Endothelial cell of umbilical vein (primary cell): ENCODE data around the gene ARL1.

ENCODE experiments used
- CTCF ChIP-seq, 2 donors: IDR thresholded peaks; 1 replicate in 1 of 2; 2 replicates in 1 of 2; pipeline ENCODE4 v1.5.1; 2011; ENCODE audit warnings: low read length in 2 of 2, mild to moderate bottlenecking in 2 of 2, moderate library complexity in 2 of 2, control low read depth in 1 of 2, inconsistent platforms in 1 of 2, low read depth in 1 of 2; ENCODE audit not compliant: insufficient read depth in 1 of 2; ENCODE audit errors: extremely low read depth in 1 of 2
- EZH2 ChIP-seq: IDR thresholded peaks from 2 replicates; pipeline ENCODE4 v1.6.1; 2012; ENCODE audit warnings: borderline replicate concordance, low read depth, mild to moderate bottlenecking, moderate library complexity, low read length, inconsistent platforms; ENCODE audit not compliant: severe bottlenecking
- FOS ChIP-seq: IDR thresholded peaks from 2 replicates; pipeline ENCODE4 v1.6.1; 2011; ENCODE audit warnings: mild to moderate bottlenecking, low read length, moderate library complexity, borderline replicate concordance; ENCODE audit not compliant: insufficient read depth
- JUN ChIP-seq: IDR thresholded peaks from 2 replicates; pipeline ENCODE4 v1.6.1; 2011; ENCODE audit warnings: borderline replicate concordance, low read depth; ENCODE audit not compliant: insufficient read length, insufficient read depth
- MAX ChIP-seq: IDR thresholded peaks from 2 replicates; pipeline ENCODE4 v1.6.1; 2011; ENCODE audit not compliant: insufficient read depth, insufficient read length
- MYC ChIP-seq: IDR thresholded peaks from one replicate; pipeline ENCODE4 v1.6.1; 2011; ENCODE audit warnings: mild to moderate bottlenecking, low read depth, low read length
- POLR2A ChIP-seq: IDR thresholded peaks from 2 replicates; pipeline ENCODE4 v1.6.1; 2012; ENCODE audit warnings: low read depth, mild to moderate bottlenecking, control low read depth, low read length
- POLR2AphosphoS5 ChIP-seq: IDR thresholded peaks from 2 replicates; pipeline ENCODE4 v1.6.1; 2012; ENCODE audit warnings: low read depth, mild to moderate bottlenecking, control low read depth, low read length, moderate library complexity; ENCODE audit not compliant: insufficient read depth

DNA sequence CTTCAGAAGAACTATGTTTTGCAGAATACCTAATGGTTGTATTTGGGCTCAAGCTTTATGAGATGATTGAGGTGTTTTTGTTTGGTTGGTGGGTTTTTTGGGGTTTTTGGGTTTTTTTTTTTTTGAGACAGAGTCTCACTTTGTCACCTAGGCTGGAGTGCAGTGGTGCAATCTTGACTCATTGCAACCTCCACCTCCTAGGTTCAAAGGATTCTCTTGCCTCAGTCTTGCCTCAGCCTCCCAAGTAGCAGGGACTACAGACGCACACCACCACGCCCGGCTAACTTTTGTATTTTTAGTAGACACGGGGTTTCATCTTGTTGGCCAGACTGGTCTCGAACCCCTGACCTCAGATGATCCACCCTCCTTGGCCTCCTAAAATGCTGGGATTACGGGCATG lies 39.6 kb downstream of the ARL1 start:
- TF ChIP-seq POLR2A (no peak), JUN (no peak), CTCF (IDR thresholded peaks at IDR 0.05; ENCODE audit: extremely low read depth in 1 of 2, insufficient read depth in 1 of 2, low read depth in 1 of 2, low read length in 2 of 2) (no peak), EZH2 (no peak), POLR2AphosphoS5 (no peak), FOS (no peak), MAX (no peak), MYC (no peak)
